ENCODE results near the gene RPA1.

DNA sequence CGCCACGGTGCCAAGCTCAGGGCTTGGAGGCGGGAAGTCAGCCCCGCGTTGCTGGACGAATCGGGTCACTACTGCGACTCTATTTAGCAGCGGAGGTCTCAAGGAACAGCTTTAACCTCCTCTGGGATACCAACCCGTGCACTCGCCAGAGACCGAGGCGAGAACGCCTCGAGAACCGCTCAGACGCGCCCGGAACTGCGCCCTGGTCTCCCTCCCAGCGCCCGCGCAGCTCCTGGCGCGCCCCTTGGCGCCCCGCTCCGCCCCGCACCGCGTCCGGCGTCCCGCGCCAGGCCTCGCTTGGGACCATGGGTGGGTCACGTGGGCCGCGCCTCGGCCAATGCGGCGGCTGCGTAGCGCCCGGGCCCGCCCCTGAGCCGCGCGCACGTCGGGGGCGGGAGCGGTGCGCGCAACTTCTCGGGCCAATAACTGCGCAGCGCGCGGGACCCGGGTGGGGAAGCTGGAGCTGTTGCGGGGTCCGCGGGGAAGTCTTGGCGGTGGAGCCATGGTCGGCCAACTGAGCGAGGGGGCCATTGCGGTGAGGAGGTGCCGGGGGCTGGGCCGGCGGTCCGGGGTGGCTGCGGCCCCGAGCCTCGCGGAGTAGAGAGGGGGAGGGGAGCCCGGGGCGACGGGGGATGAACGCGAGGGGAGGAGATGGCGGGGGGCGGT, at the start of gene RPA1, which contains the start of gene SMYD4:
- TF ChIP-seq EZH2 (IDR thresholded peaks at IDR 0.05; ENCODE audit: low read depth, low read length, severe bottlenecking) (no peak), POLR2A (IDR thresholded peaks at IDR 0.05; ENCODE audit: control extremely low read depth in 1 of 2, low read depth in 2 of 2, low read length in 2 of 2) (peak in 1 of 2 experiments; percentile 66; a peak in 2 of 3 replicates), EP300 (IDR thresholded peaks at IDR 0.05; ENCODE audit: borderline replicate concordance in 1 of 2, low read depth in 2 of 2, low read length in 2 of 2) (no peak), SP1 (IDR thresholded peaks at IDR 0.05; ENCODE audit: low read depth, low read length) (no peak), TAF1 (IDR thresholded peaks at IDR 0.05; ENCODE audit: low read depth, low read length) (peak; percentile 72; the same call in 1 of the 2 replicates), CBX8 (IDR thresholded peaks at IDR 0.05; ENCODE audit: borderline replicate concordance, low read depth, low read length) (no peak), CREB1 (IDR thresholded peaks at IDR 0.05) (no peak; the same call in none of the 2 replicates), RAD21 (IDR thresholded peaks at IDR 0.05 in 1 of 2, conservative IDR thresholded peaks at IDR 0.05 in 1 of 2; ENCODE audit: low read depth in 2 of 2, low read length in 2 of 2) (no peak), CEBPB (IDR thresholded peaks at IDR 0.05; ENCODE audit: low read depth, low read length) (no peak), POLR2AphosphoS5 (IDR thresholded peaks at IDR 0.05; ENCODE audit: low read depth, low read length) (peak; percentile 39; the same call in 1 of the 2 replicates)
- TF ChIP-seq, protein P1, sequence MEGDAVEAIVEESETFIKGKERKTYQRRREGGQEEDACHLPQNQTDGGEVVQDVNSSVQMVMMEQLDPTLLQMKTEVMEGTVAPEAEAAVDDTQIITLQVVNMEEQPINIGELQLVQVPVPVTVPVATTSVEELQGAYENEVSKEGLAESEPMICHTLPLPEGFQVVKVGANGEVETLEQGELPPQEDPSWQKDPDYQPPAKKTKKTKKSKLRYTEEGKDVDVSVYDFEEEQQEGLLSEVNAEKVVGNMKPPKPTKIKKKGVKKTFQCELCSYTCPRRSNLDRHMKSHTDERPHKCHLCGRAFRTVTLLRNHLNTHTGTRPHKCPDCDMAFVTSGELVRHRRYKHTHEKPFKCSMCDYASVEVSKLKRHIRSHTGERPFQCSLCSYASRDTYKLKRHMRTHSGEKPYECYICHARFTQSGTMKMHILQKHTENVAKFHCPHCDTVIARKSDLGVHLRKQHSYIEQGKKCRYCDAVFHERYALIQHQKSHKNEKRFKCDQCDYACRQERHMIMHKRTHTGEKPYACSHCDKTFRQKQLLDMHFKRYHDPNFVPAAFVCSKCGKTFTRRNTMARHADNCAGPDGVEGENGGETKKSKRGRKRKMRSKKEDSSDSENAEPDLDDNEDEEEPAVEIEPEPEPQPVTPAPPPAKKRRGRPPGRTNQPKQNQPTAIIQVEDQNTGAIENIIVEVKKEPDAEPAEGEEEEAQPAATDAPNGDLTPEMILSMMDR (IDR thresholded peaks at IDR 0.05; ENCODE audit: control extremely low read depth in 1 of 3, insufficient read depth in 1 of 3, low read depth in 1 of 3, low read length in 3 of 3) = no peak
- TF ChIP-seq, protein P2, sequence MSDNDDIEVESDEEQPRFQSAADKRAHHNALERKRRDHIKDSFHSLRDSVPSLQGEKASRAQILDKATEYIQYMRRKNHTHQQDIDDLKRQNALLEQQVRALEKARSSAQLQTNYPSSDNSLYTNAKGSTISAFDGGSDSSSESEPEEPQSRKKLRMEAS (IDR thresholded peaks at IDR 0.05) = peak; percentile 60; the same call in 1 of the 2 replicates
- TF ChIP-seq, protein P3, sequence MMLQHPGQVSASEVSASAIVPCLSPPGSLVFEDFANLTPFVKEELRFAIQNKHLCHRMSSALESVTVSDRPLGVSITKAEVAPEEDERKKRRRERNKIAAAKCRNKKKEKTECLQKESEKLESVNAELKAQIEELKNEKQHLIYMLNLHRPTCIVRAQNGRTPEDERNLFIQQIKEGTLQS (IDR thresholded peaks at IDR 0.05; ENCODE audit: insufficient read depth, low read depth, low read length) = peak; percentile 74; the same call in 1 of the 2 replicates

Measured in H1 (cell line).